Endodermal cell (in vitro differentiated cells): ENCODE results near the gene RIMBP2. TPM values are rescaled to one million over a fixed set of nuclear protein-coding genes. Genes with fewer than 3 reads are reported as not detected.

Experiments used
- DNase-seq: peaks from one replicate; pipeline ENCODE4 v3.0.0-alpha.2; 2017
- H3K27ac ChIP-seq: 2 replicates; pipeline ENCODE4 v1.5.1; 2013; ENCODE audit warnings: mild to moderate bottlenecking, low read depth, low read length, moderate library complexity
- H3K27me3 ChIP-seq: 2 replicates; pipeline ENCODE4 v1.6.1; 2013; ENCODE audit warnings: mild to moderate bottlenecking, low read length, moderate library complexity; ENCODE audit not compliant: insufficient read depth, control insufficient read depth, poor library complexity, severe bottlenecking
- H3K36me3 ChIP-seq: 2 replicates; pipeline ENCODE4 v1.7.0; 2013; ENCODE audit warnings: mild to moderate bottlenecking, low read length, moderate library complexity; ENCODE audit not compliant: control insufficient read depth, insufficient read depth
- H3K4me1 ChIP-seq: one replicate; pipeline ENCODE4 v1.7.0; 2013; ENCODE audit warnings: low read length; ENCODE audit not compliant: control insufficient read depth, insufficient read depth
- H3K4me3 ChIP-seq: 2 replicates; pipeline ENCODE4 v1.5.1; 2013; ENCODE audit warnings: mild to moderate bottlenecking, low read length, moderate library complexity
- H3K9ac ChIP-seq: 2 replicates; pipeline ENCODE4 v1.6.1; 2013; ENCODE audit warnings: mild to moderate bottlenecking, low read length, moderate library complexity; ENCODE audit not compliant: poor library complexity, severe bottlenecking; ENCODE audit errors: extremely low read depth
- H3K9me3 ChIP-seq: 2 replicates; pipeline ENCODE4 v1.6.1; 2013; ENCODE audit warnings: mild to moderate bottlenecking, low read length, moderate library complexity; ENCODE audit not compliant: control insufficient read depth
- H3K27ac Mint-ChIP-seq: 2 replicates; pipeline ENCODE4 v1.8.0; 2020; ENCODE audit warnings: mixed read lengths
- H3K27me3 Mint-ChIP-seq: 2 replicates; pipeline ENCODE4 v1.8.0; 2021; ENCODE audit warnings: mild to moderate bottlenecking, mixed read lengths; ENCODE audit not compliant: insufficient read depth
- H3K36me3 Mint-ChIP-seq: 2 replicates; pipeline ENCODE4 v1.8.0; 2020; ENCODE audit warnings: low read depth, mixed read lengths
- H3K4me1 Mint-ChIP-seq: 2 replicates; pipeline ENCODE4 v1.8.0; 2020; ENCODE audit warnings: mixed read lengths
- H3K4me3 Mint-ChIP-seq: 2 replicates; pipeline ENCODE4 v1.8.0; 2020; ENCODE audit warnings: mild to moderate bottlenecking, moderate library complexity, mixed read lengths
- H3K9me3 Mint-ChIP-seq: 2 replicates; pipeline ENCODE4 v1.8.0; 2020; ENCODE audit warnings: mild to moderate bottlenecking, mixed read lengths
- CTCF ChIP-seq: fragments of 200-600 bp; sonication (generic); conservative IDR thresholded peaks from 2 replicates; pipeline ENCODE4 v1.5.0; 2021; ENCODE audit warnings: antibody characterized with exemption, mild to moderate bottlenecking
- WGBS, 2 experiments: methylation state at CpG; one replicate each; pipeline versions ENCODE4 v1.1.5 to v1.1.7; 2013; ENCODE audit warnings: missing lambda C conversion rate in 2 of 2, mixed read lengths in 1 of 2; ENCODE audit not compliant: insufficient coverage in 1 of 2, insufficient read length in 1 of 2; 5-methylcytosine and 5-hydroxymethylcytosine counted together
- total RNA-seq, 2 donors: library from RNA; stranded (reverse); fragmentation: NEBNext Ultra II Directional in 1 of 2; extraction: Animal tissue kit (Norgen Biotek cat#: 25700) in 1 of 2; gene quantifications; 2 replicates in 1 of 2; 3 replicates in 1 of 2; pipeline ENCODE4 v1.2.1, GENCODE V29; 2021

RIMBP2 gene
- total RNA-seq, 2 donors from 2014 or later, result 0.13 to 3.4 TPM

- no peaks in the 10 kb centered on the region for H3K27me3 ChIP-seq
- no peak for TF ChIP-seq CTCF
- H3K4me1 ChIP-seq, result no peaks in the 10 kb centered on the region
- peaks cover 2% of the 10 kb centered on the region for H3K27me3 Mint-ChIP-seq
- H3K27ac Mint-ChIP-seq, result no peak overlapping the region
- H3K4me1 Mint-ChIP-seq, result peaks cover 13% of the 10 kb centered on the region
- H3K9me3 ChIP-seq, result peaks cover 4% of the 10 kb centered on the region
- no peak overlapping the region for H3K4me3 Mint-ChIP-seq
- 91% methylated on average over 16 of the region's 16 CpGs for WGBS, 2 experiments
- no peaks in the 10 kb centered on the region for H3K36me3 Mint-ChIP-seq
- no peak overlapping the region for H3K4me3 ChIP-seq
- no peak overlapping the region for H3K27ac ChIP-seq
- no peak overlapping the region for H3K9ac ChIP-seq
- no peaks in the 10 kb centered on the region for H3K36me3 ChIP-seq
- no peak for DNase-seq
- peaks cover 6% of the 10 kb centered on the region for H3K9me3 Mint-ChIP-seq
These were observed 64.7 kb downstream of the RIMBP2 start for GRCh38 chr12:130651188-130651959.

- H3K27ac ChIP-seq, result no peak overlapping the region
- H3K36me3 ChIP-seq, result no peaks in the 10 kb centered on the region
- no peak overlapping the region for H3K9ac ChIP-seq
- Mint-ChIP-seq H3K27ac (no peak overlapping the region), H3K4me3 (no peak overlapping the region), H3K27me3 (peaks cover 2% of the 10 kb centered on the region), H3K9me3 (peaks cover 7% of the 10 kb centered on the region), H3K4me1 (peaks cover 13% of the 10 kb centered on the region), H3K36me3 (no peaks in the 10 kb centered on the region)
- H3K4me3 ChIP-seq, result no peak overlapping the region
- 79 to 80% methylated on average over 7 to 9 of the region's 9 CpGs for WGBS, 2 experiments
- no peaks in the 10 kb centered on the region for H3K27me3 ChIP-seq
- no peak for DNase-seq
- H3K4me1 ChIP-seq, result no peaks in the 10 kb centered on the region
- no peak for TF ChIP-seq CTCF
- peaks cover 4% of the 10 kb centered on the region for H3K9me3 ChIP-seq
These were observed 66.0 kb downstream of the RIMBP2 start for GRCh38 chr12:130650131-130650530.

GRCh38 chr12:130649101-130650045 lies 66.7 kb downstream of the RIMBP2 start:
- Histone ChIP-seq H3K9me3 (peaks cover 1% of the 10 kb centered on the region), H3K4me3 (no peak overlapping the region), H3K9ac (no peak overlapping the region), H3K27ac (no peak overlapping the region), H3K4me1 (no peaks in the 10 kb centered on the region), H3K36me3 (no peaks in the 10 kb centered on the region), H3K27me3 (no peaks in the 10 kb centered on the region)
- no peak overlapping the region for H3K4me3 Mint-ChIP-seq
- H3K4me1 Mint-ChIP-seq, result peaks cover 13% of the 10 kb centered on the region
- H3K27me3 Mint-ChIP-seq, result peaks cover 2% of the 10 kb centered on the region
- H3K9me3 Mint-ChIP-seq, result peaks cover 3% of the 10 kb centered on the region
- no peak overlapping the region for H3K27ac Mint-ChIP-seq
- H3K36me3 Mint-ChIP-seq, result no peaks in the 10 kb centered on the region
- no peak for DNase-seq
- TF ChIP-seq CTCF, result no peak
- 93 to 94% methylated on average over 20 to 37 of the region's 37 CpGs for WGBS, 2 experiments
